Endothelial cell of umbilical vein (primary cell): ENCODE results near the gene PPP1R3E. TPM values are rescaled to one million over a fixed set of nuclear protein-coding genes. Genes with fewer than 3 reads are reported as not detected.

Experiments used
- BruUV-seq: library from RNA; stranded (reverse); fragments of 400-500 nt; replicated peaks from 2 replicates; lab custom pipeline; 2021; lab: Mats Ljungman, UMichigan
- CTCF ChIA-PET: fragments of 300-600, 350-600 bp; sonication (Branson Sonifier 250); formaldehyde crosslinking; loops from one replicate; lab custom pipeline; 2021; ENCODE audit warnings: antibody characterized with exemption, inconsistent platforms; lab: Charles Lee
- POLR2A ChIA-PET: fragments of 300-600, 350-600 bp; sonication (Branson Sonifier 250); formaldehyde crosslinking; loops from one replicate; lab custom pipeline; 2021; ENCODE audit warnings: antibody characterized with exemption, inconsistent platforms; lab: Charles Lee
- DNase-seq: peaks from one replicate; pipeline ENCODE4 v3.0.0-alpha.2; 2011; ENCODE audit warnings: low read depth, low spot score
- FAIRE-seq: peaks from 2 replicates; lab custom pipeline; 2011; peaks lifted over from hg19 to GRCh38; lab: Jason Lieb, UNC
- H2AFZ ChIP-seq: 2 replicates; pipeline ENCODE4 v1.6.0; 2012; ENCODE audit warnings: low read depth, low read length, control low read depth, inconsistent platforms
- H3K27ac ChIP-seq: 2 replicates; pipeline ENCODE4 v1.5.1; 2011; ENCODE audit warnings: low read depth, mild to moderate bottlenecking, control low read depth, low read length, moderate library complexity; ENCODE audit not compliant: insufficient read depth
- H3K27me3 ChIP-seq, 2 experiments: 2 replicates each; pipeline versions ENCODE4 v1.6.0 to v1.6.1; 2011; ENCODE audit warnings: low read length in 2 of 2, mixed read lengths in 1 of 2; ENCODE audit not compliant: control insufficient read depth in 2 of 2, insufficient read depth in 2 of 2
- H3K36me3 ChIP-seq, 2 experiments: 2 replicates in 1 of 2; 3 replicates in 1 of 2; pipeline ENCODE4 v1.5.1; 2011; ENCODE audit warnings: low read length in 2 of 2, mild to moderate bottlenecking in 1 of 2, moderate library complexity in 1 of 2; ENCODE audit not compliant: control insufficient read depth in 2 of 2, insufficient read depth in 2 of 2; ENCODE audit errors: extremely low read depth in 1 of 2
- H3K4me1 ChIP-seq: 3 replicates; pipeline ENCODE4 v1.5.1; 2011; ENCODE audit warnings: mild to moderate bottlenecking, low read length; ENCODE audit not compliant: control insufficient read depth, insufficient read depth; ENCODE audit errors: extremely low read depth
- H3K4me2 ChIP-seq: 2 replicates; pipeline ENCODE4 v1.6.1; 2011; ENCODE audit warnings: low read length, control low read depth, mixed read lengths; ENCODE audit not compliant: insufficient read depth
- H3K4me3 ChIP-seq, 3 experiments: fragments of 200-600 bp in 1 of 3; sonication (generic), shearing (Covaris generic) in 1 of 3; replicated peaks in 1 of 3; 2 replicates each; pipeline ENCODE4 v1.5.1; 2011 to 2016; ENCODE audit warnings: control low read depth in 3 of 3, low read length in 3 of 3, mild to moderate bottlenecking in 2 of 3, inconsistent platforms in 1 of 3, low read depth in 1 of 3, moderate library complexity in 1 of 3; ENCODE audit not compliant: insufficient read depth in 1 of 3
- H3K79me2 ChIP-seq: 2 replicates; pipeline ENCODE4 v1.6.0; 2012; ENCODE audit warnings: low read length, inconsistent platforms; ENCODE audit not compliant: control insufficient read depth, insufficient read depth
- H3K9ac ChIP-seq: replicated peaks from 2 replicates; pipeline ENCODE3; 2011; ENCODE audit warnings: low read length, control low read depth; ENCODE audit not compliant: insufficient read depth; ENCODE audit errors: extremely low read depth
- H3K9me1 ChIP-seq: replicated peaks from 3 replicates; pipeline ENCODE4 v1.6.0; 2011; ENCODE audit warnings: mild to moderate bottlenecking, low read length; ENCODE audit not compliant: control insufficient read depth, insufficient read depth; ENCODE audit errors: extremely low read depth
- H3K9me3 ChIP-seq: replicated peaks from 2 replicates; pipeline ENCODE4 v1.5.1; 2012; ENCODE audit warnings: low read length, inconsistent platforms; ENCODE audit not compliant: control insufficient read depth, insufficient read depth
- H4K20me1 ChIP-seq: replicated peaks from 2 replicates; pipeline ENCODE3; 2011; ENCODE audit warnings: mild to moderate bottlenecking, low read length; ENCODE audit not compliant: control insufficient read depth, insufficient read depth; ENCODE audit errors: extremely low read depth
- EZH2 ChIP-seq: IDR thresholded peaks from 2 replicates; pipeline ENCODE4 v1.6.1; 2012; ENCODE audit warnings: borderline replicate concordance, low read depth, mild to moderate bottlenecking, moderate library complexity, low read length, inconsistent platforms; ENCODE audit not compliant: severe bottlenecking
- FOS ChIP-seq: IDR thresholded peaks from 2 replicates; pipeline ENCODE4 v1.6.1; 2011; ENCODE audit warnings: mild to moderate bottlenecking, low read length, moderate library complexity, borderline replicate concordance; ENCODE audit not compliant: insufficient read depth
- GATA2 ChIP-seq: IDR thresholded peaks from 2 replicates; pipeline ENCODE4 v1.7.0; 2011; ENCODE audit warnings: low read depth, mild to moderate bottlenecking, moderate library complexity, mixed read lengths, low read length; ENCODE audit not compliant: insufficient read length, insufficient read depth
- JUN ChIP-seq: IDR thresholded peaks from 2 replicates; pipeline ENCODE4 v1.6.1; 2011; ENCODE audit warnings: borderline replicate concordance, low read depth; ENCODE audit not compliant: insufficient read length, insufficient read depth
- MYC ChIP-seq: IDR thresholded peaks from one replicate; pipeline ENCODE4 v1.6.1; 2011; ENCODE audit warnings: mild to moderate bottlenecking, low read depth, low read length
- POLR2A ChIP-seq: IDR thresholded peaks from 2 replicates; pipeline ENCODE4 v1.6.1; 2012; ENCODE audit warnings: low read depth, mild to moderate bottlenecking, control low read depth, low read length
- POLR2AphosphoS5 ChIP-seq: IDR thresholded peaks from 2 replicates; pipeline ENCODE4 v1.6.1; 2012; ENCODE audit warnings: low read depth, mild to moderate bottlenecking, control low read depth, low read length, moderate library complexity; ENCODE audit not compliant: insufficient read depth
- dilution Hi-C: fragments of 300-500 bp; cut with MboI; formaldehyde crosslinking; loops from one replicate; pipeline ENCODE4 v1.15.0; 2019; ENCODE audit warnings: low sequenced_read_pairs; ENCODE audit not compliant: extremely low pct_ligation_motif_present
- intact Hi-C: fragments of 100-400 bp; cut with micrococcal nuclease; formaldehyde crosslinking; loops from one replicate; pipeline ENCODE4 v1.10.0; 2022
- polyA plus RNA-seq, 4 experiments: library from polyadenylated mRNA; depleted of rRNA in 3 of 4; stranded (reverse) in 3 of 4; unstranded in 1 of 4; fragments of >200 nt; gene quantifications; 2 replicates each; pipeline versions ENCODE4 v1.2.1 to v1.2.3, GENCODE V29; 2011 to 2012; ENCODE audit warnings: missing spikeins in 1 of 4
- total RNA-seq: library from RNA; stranded (reverse); gene quantifications from 2 replicates; pipeline ENCODE4 v1.2.3, GENCODE V29; 2021
- TF ChIP-seq, protein P1 (sequence below): IDR thresholded peaks from 2 replicates; pipeline ENCODE4 v1.6.1; 2011; ENCODE audit not compliant: insufficient read depth, insufficient read length
- TF ChIP-seq, protein P2 (sequence below), 2 donors: IDR thresholded peaks; 1 replicate in 1 of 2; 2 replicates in 1 of 2; pipeline ENCODE4 v1.5.1; 2011; ENCODE audit warnings: low read length in 2 of 2, mild to moderate bottlenecking in 2 of 2, moderate library complexity in 2 of 2, control low read depth in 1 of 2, inconsistent platforms in 1 of 2, low read depth in 1 of 2; ENCODE audit not compliant: insufficient read depth in 1 of 2; ENCODE audit errors: extremely low read depth in 1 of 2

The PPP1R3E gene
- total and polyA plus RNA-seq, 2 donors (not counting 3 experiments of a cell fraction or from before 2014, with no cell fraction given): 4.3 to 7.4 TPM

DNA sequence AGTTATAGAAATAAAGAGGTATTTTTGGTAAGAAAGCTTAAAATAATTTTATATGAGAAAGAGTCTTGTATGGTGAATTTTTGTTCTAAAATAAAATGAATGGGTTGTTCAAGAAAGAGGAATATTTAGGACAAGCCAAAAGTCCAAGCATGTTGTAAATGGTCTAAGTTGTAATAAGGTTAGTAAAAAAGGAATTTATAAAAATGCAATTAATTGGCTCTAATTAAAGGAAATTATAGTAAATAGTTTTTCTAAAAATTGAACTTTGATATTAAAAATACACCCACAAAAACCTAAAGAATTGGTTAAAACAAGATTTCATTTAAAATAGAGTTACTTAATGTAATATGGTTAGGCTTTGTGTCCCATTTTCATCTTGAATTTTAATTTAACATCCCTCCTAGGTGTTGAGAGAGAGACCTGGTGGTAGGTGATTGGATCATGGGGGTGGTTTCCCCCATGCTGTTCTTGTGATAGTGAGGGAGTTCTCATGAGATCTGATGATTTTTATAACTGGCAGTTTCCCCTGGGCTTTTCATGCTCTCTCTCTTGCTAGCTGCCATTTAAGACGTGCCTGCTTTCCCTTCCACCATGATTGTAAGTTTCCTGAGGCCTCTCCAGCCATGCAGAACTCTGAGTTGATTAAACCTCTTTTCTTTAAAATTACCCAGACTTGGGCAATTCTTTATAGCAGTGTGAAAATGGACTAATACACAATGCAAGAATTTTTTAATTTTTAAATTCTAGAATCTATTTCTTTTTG lies 37.0 kb upstream of the PPP1R3E start:
- DNase-seq (no peak), FAIRE-seq (no peak)
- H3K4me1 ChIP-seq: no peaks in the 10 kb centered on the region
- dilution Hi-C loops (no loop called here), intact Hi-C loops (no loop called here)
- no peak overlapping the region for H3K4me2 ChIP-seq
- no peaks in the 10 kb centered on the region for H3K9me3 ChIP-seq
- no peaks in the 10 kb centered on the region for H3K79me2 ChIP-seq
- H3K27me3 ChIP-seq: peaks cover 4 to 11% of the 10 kb centered on the region in 2 experiments
- TF ChIP-seq MYC (no peak), JUN (no peak), EZH2 (no peak), GATA2 (no peak), FOS (no peak), POLR2A (no peak), POLR2AphosphoS5 (no peak)
- TF ChIP-seq, protein P1, sequence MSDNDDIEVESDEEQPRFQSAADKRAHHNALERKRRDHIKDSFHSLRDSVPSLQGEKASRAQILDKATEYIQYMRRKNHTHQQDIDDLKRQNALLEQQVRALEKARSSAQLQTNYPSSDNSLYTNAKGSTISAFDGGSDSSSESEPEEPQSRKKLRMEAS: no peak
- TF ChIP-seq, protein P2, sequence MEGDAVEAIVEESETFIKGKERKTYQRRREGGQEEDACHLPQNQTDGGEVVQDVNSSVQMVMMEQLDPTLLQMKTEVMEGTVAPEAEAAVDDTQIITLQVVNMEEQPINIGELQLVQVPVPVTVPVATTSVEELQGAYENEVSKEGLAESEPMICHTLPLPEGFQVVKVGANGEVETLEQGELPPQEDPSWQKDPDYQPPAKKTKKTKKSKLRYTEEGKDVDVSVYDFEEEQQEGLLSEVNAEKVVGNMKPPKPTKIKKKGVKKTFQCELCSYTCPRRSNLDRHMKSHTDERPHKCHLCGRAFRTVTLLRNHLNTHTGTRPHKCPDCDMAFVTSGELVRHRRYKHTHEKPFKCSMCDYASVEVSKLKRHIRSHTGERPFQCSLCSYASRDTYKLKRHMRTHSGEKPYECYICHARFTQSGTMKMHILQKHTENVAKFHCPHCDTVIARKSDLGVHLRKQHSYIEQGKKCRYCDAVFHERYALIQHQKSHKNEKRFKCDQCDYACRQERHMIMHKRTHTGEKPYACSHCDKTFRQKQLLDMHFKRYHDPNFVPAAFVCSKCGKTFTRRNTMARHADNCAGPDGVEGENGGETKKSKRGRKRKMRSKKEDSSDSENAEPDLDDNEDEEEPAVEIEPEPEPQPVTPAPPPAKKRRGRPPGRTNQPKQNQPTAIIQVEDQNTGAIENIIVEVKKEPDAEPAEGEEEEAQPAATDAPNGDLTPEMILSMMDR (IDR thresholded peaks at IDR 0.05; ENCODE audit: extremely low read depth in 1 of 2, insufficient read depth in 1 of 2, low read depth in 1 of 2, low read length in 2 of 2): no peak
- ChIA-PET CTCF (interaction anchor here (1.5 kb wide), 1 partner anchor 11 kb away, joined by 3 read pairs; no protein-coding TSS in a partner anchor), POLR2A (no interaction called here)
- no TSS peak for BruUV-seq
- H3K9me1 ChIP-seq: no peaks in the 10 kb centered on the region
- H3K4me3 ChIP-seq: no peak overlapping the region
- no peak overlapping the region for H3K27ac ChIP-seq
- no peak overlapping the region for H2AFZ ChIP-seq
- no peak overlapping the region for H3K9ac ChIP-seq
- no peaks in the 10 kb centered on the region for H4K20me1 ChIP-seq
- no peaks in the 10 kb centered on the region for H3K36me3 ChIP-seq
